H1 (cell line): ENCODE measurements around the gene MGAT5B.

ENCODE experiments used
- CTCF ChIP-seq, 3 experiments: IDR thresholded peaks; 1 replicate in 2 of 3; 2 replicates in 1 of 3; pipeline versions ENCODE4 v1.5.1 to v1.6.1; 2011; ENCODE audit warnings: low read length in 3 of 3, mild to moderate bottlenecking in 3 of 3, inconsistent platforms in 2 of 3, low read depth in 1 of 3, moderate library complexity in 1 of 3; ENCODE audit not compliant: insufficient read depth in 1 of 3; ENCODE audit errors: control extremely low read depth in 1 of 3
- EGR1 ChIP-seq: IDR thresholded peaks from 2 replicates; pipeline ENCODE4 v1.6.1; 2011; ENCODE audit warnings: low read depth, low read length, borderline replicate concordance
- FOSL1 ChIP-seq: IDR thresholded peaks from 2 replicates; pipeline ENCODE4 v1.6.1; 2011; ENCODE audit warnings: mild to moderate bottlenecking, low read depth, low read length, moderate library complexity; ENCODE audit not compliant: insufficient read depth
- POLR2A ChIP-seq, 2 experiments: IDR thresholded peaks; 1 replicate in 1 of 2; 2 replicates in 1 of 2; pipeline ENCODE4 v1.6.1; 2011; ENCODE audit warnings: low read depth in 2 of 2, low read length in 2 of 2, mild to moderate bottlenecking in 2 of 2; ENCODE audit errors: control extremely low read depth in 1 of 2
- SUZ12 ChIP-seq: fragments of 200-600 bp; sonication (generic); IDR thresholded peaks from 2 replicates; pipeline ENCODE4 v1.6.1; 2012; ENCODE audit warnings: mild to moderate bottlenecking, inconsistent platforms, low read length, moderate library complexity, mixed read lengths

- TF ChIP-seq SUZ12 (no peak), POLR2A (IDR thresholded peaks at IDR 0.05; ENCODE audit: control extremely low read depth in 1 of 2, low read depth in 2 of 2, low read length in 2 of 2) (no peak), CTCF (IDR thresholded peaks at IDR 0.05; ENCODE audit: control extremely low read depth in 1 of 3, insufficient read depth in 1 of 3, low read depth in 1 of 3, low read length in 3 of 3) (no peak), EGR1 (no peak), FOSL1 (no peak)
Measured at GRCh38 chr17:76949913-76950695, 81.9 kb downstream of the MGAT5B start.
